Measurements from ENCODE around the gene THEMIS2. TPM values are rescaled to one million over a fixed set of nuclear protein-coding genes. Genes with fewer than 3 reads are reported as not detected.
"Not testable (repeated sequence)": the region's sequence is repeated elsewhere in the genome, so short reads cannot be mapped to it uniquely, and the experiment has no call there.

Gene THEMIS2
- total RNA-seq, 1 donor from 2014 or later: 8.0 TPM

- DNase-seq: no peak
Measured at GRCh38 chr1:27863538-27863915, 8.8 kb upstream of the THEMIS2 start.

GRCh38 chr1:27864264-27864895 is 8.0 kb upstream of the THEMIS2 start:
- DNase-seq: no peak

- no peak for DNase-seq
Measured at GRCh38 chr1:27865821-27866220, 6.5 kb upstream of the THEMIS2 start.

- DNase-seq: no peak
Measured at GRCh38 chr1:27868556-27868931, 3.8 kb upstream of the THEMIS2 start.

GRCh38 chr1:27868932-27869718 is 3.2 kb upstream of the THEMIS2 start:
- no peak for DNase-seq

- no peak for DNase-seq
Measured at GRCh38 chr1:27869719-27870085, 2.6 kb upstream of the THEMIS2 start.

- not testable (repeated sequence) for DNase-seq
Measured at GRCh38 chr1:27871076-27871475, 1.3 kb upstream of the THEMIS2 start.

GRCh38 chr1:27872802-27873551 is 633 bp downstream of the THEMIS2 start:
- no peak for DNase-seq

GRCh38 chr1:27873671-27874384 is 1.5 kb downstream of the THEMIS2 start:
- no peak for DNase-seq

GRCh38 chr1:27876341-27877114 is 4.2 kb downstream of the THEMIS2 start:
- no peak for DNase-seq

GRCh38 chr1:27877115-27877416 is 4.7 kb downstream of the THEMIS2 start:
- no peak for DNase-seq

GRCh38 chr1:27878039-27878438 is 5.7 kb downstream of the THEMIS2 start:
- DNase-seq: no peak

- peak; percentile 71 for DNase-seq
Measured at GRCh38 chr1:27878787-27879335, 6.5 kb downstream of the THEMIS2 start.

GRCh38 chr1:27879374-27880082 is 7.2 kb downstream of the THEMIS2 start:
- no peak for DNase-seq

GRCh38 chr1:27882543-27882903 is 10.2 kb downstream of the THEMIS2 start:
- DNase-seq: no peak

- DNase-seq: no peak
Measured at GRCh38 chr1:27883536-27883935, 11.2 kb downstream of the THEMIS2 start.

GRCh38 chr1:27884006-27884954 is 11.9 kb downstream of the THEMIS2 start:
- no peak for DNase-seq

- no peak for DNase-seq
Measured at GRCh38 chr1:27885114-27885528, 12.8 kb downstream of the THEMIS2 start.

GRCh38 chr1:27885621-27886352 is 13.4 kb downstream of the THEMIS2 start:
- DNase-seq: no peak

Measured in tongue (tissue), 2 donors.